Duodenal mucosa (tissue), 2 donors: ENCODE results near the gene YBEY.
"Not testable (repeated sequence)": the region's sequence is repeated elsewhere in the genome, so short reads cannot be mapped to it uniquely, and the experiment has no call there.

Experiments
- H3K27ac ChIP-seq: one replicate; pipeline ENCODE4 v1.7.0; 2013; ENCODE audit warnings: low read depth, low read length
- H3K27me3 ChIP-seq, 2 donors: one replicate each; pipeline ENCODE4 v1.7.0; 2013; ENCODE audit warnings: low read length in 2 of 2, control low read depth in 1 of 2; ENCODE audit not compliant: insufficient read depth in 2 of 2, control insufficient read depth in 1 of 2
- H3K36me3 ChIP-seq, 2 donors: one replicate each; pipeline ENCODE4 v1.7.0; 2013; ENCODE audit warnings: low read length in 2 of 2, control low read depth in 1 of 2; ENCODE audit not compliant: insufficient read depth in 2 of 2, control insufficient read depth in 1 of 2
- H3K4me1 ChIP-seq, 2 donors: one replicate each; pipeline ENCODE4 v1.7.0; 2013; ENCODE audit warnings: low read length in 2 of 2, control low read depth in 1 of 2; ENCODE audit not compliant: insufficient read depth in 2 of 2, control insufficient read depth in 1 of 2
- H3K4me3 ChIP-seq, 2 donors: one replicate each; pipeline ENCODE4 v1.7.0; 2013; ENCODE audit warnings: low read length in 2 of 2, low read depth in 1 of 2
- H3K9ac ChIP-seq, 2 donors: one replicate each; pipeline ENCODE4 v1.7.0; 2013; ENCODE audit warnings: low read length in 2 of 2, low read depth in 1 of 2
- H3K9me3 ChIP-seq, 2 donors: one replicate each; pipeline ENCODE4 v1.7.0; 2013; ENCODE audit warnings: low read length in 2 of 2, control low read depth in 1 of 2; ENCODE audit not compliant: control insufficient read depth in 1 of 2

Gene YBEY, protein sequence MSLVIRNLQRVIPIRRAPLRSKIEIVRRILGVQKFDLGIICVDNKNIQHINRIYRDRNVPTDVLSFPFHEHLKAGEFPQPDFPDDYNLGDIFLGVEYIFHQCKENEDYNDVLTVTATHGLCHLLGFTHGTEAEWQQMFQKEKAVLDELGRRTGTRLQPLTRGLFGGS

DNA sequence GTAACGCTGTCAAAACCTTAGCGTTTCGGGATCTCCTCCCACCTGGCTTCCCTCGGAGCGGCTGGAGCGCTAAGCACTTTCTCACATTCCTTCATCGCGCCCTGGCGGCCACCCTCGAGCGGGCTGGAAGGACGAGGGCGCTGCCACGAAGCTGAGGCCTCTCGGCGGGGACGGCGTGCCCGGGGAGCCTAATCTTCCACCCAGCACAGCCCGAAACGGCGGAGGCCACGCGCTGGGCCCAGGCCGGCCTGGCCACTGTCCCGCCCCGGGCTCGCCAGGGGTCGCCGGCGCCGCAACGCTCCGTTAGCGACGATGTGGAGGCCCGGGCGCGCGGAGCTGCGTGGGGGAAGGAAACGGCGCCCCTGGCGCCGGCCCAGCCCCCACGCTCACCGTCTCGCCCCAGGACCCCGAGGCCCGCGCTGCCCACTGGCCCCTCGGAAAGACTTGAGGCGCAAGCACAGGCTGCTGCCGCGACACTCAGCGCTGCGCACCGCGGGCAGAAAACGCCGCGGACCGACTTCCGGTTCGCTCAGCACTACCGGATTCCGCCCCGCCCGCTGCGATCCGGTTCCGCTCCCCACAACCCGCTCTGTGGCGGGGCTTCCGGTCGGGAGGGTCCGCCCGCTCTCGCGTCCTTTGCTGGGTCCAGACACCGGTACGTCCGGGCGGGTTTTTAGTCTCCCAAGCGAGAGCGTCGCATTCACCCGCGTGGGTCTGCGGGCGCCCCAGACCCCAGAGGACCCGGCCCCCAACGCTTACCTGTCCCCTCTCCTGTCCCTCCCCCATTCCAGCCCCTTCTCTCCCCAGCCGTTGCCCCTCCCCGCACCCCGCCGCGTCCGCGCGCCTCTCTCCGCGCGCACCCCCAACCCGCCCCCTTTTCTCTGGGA lies at the start of gene YBEY:
Gene YBEY, plus strand, starts transcription at position 582 of the 887 bp plus-strand sequence. CDS start 572 bp downstream, outside the sequence.
- H3K27me3 ChIP-seq = no peaks in the 10 kb centered on the region
- H3K9me3 ChIP-seq = no peaks in the 10 kb centered on the region
- peak within 1 kb of the TSS; percentile 75 to 88 for H3K9ac ChIP-seq
- peaks cover 23 to 41% of the 10 kb centered on the region in 2 donors for H3K4me1 ChIP-seq
- peak within 1 kb of the TSS; percentile 94 for H3K27ac ChIP-seq
- H3K4me3 ChIP-seq = peak within 1 kb of the TSS; percentile 84 to 87
- H3K36me3 ChIP-seq = peaks cover 3 to 12% of the 10 kb centered on the region in 2 donors

DNA sequence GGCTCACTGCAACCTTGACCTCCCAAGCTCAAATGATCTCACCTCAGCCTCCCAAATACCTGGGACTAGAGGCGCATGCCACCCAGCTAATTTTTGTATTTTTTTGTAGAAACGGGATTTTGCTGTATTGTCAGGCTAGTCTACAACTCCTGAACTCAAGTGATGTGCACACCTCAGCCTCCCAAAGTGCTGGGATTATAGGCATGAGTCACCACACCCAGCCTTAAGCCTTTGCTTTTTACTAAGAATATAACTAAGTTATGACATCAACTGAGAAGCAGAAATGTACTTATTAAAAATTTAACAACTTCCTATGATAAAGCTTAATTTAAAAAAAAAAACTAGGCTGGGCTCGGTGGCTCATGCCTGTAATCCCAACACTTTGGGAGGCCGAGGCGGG lies 48.7 kb upstream of the YBEY start:
- Histone ChIP-seq H3K9me3 (no peaks in the 10 kb centered on the region), H3K4me1 (no peaks in the 10 kb centered on the region), H3K27ac (no peak overlapping the region), H3K27me3 (no peaks in the 10 kb centered on the region), H3K4me3 (no peak overlapping the region), H3K9ac (no peak overlapping the region), H3K36me3 (peaks cover 46 to 83% of the 10 kb centered on the region in 2 donors)

DNA sequence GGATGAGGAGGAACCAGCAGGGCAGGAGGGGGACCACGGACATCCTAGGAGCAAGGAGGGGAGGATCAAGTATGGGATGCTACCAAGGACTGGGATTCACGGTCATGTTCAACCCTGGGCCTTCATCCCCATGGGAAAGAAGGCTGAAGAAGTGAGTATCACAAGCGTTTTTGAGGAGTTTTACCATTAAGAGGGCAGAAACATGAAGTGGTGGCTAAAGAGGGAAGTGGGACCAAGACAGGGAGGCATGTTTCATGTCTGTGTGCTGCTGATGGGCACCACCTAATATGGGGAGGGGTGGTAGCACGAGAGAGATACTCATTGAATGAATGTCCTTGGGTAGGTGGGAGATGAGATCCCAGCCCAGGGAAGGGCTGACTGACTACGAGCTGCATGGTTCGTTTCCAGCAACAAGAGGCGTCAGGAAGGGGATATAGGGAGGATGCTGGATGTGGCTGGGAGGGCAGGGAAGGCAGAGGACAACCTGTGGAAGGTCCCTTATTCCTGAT lies 46.3 kb upstream of the YBEY start:
- no peak overlapping the region for H3K9ac ChIP-seq
- H3K9me3 ChIP-seq = no peaks in the 10 kb centered on the region
- peaks cover 63 to 85% of the 10 kb centered on the region in 2 donors for H3K36me3 ChIP-seq
- no peak overlapping the region for H3K27ac ChIP-seq
- no peaks in the 10 kb centered on the region for H3K4me1 ChIP-seq
- H3K4me3 ChIP-seq = no peak overlapping the region
- no peaks in the 10 kb centered on the region for H3K27me3 ChIP-seq

DNA sequence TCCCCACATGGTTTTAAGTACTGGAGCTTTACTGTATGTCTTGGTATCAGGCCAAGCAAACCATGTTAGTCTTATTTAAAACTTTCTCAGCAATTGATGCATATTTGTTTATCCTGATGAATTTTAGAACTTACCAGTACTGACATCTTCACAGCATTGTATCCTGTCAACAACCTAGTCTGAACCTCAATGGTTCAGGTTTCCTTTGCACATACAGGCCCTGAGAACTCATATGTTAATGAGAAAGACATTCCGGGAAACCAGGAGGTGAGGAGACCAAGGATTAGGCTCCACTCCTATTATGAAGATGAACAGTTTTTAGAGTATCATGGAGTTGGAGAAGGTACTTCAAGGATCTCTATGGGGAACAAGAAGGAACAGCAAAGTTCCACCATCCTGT lies 44.6 kb upstream of the YBEY start:
- not testable (repeated sequence) for H3K27me3 ChIP-seq, H3K9me3 ChIP-seq, H3K4me3 ChIP-seq, H3K9ac ChIP-seq, H3K4me1 ChIP-seq, H3K27ac ChIP-seq
- peaks cover 67 to 86% of the 10 kb centered on the region in 2 donors for H3K36me3 ChIP-seq

DNA sequence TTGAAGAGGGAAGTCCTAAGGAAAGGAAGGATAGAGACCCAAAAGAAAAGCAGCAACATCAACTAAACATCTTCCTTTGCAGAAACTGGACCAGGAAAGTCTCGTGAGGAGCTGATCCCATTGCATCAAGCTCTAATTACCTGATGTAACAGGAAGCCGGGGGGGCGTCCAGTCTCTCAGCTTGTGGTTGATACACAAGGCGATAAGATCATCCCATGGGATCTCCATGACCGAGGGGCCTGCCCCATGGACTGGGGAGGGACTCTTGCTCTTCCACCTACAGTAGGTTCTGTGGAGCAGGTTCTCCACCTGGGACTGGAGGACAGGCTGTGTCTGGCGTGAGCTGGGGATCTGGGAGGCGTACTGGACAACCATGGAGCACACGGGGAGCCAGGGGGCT lies 42.8 kb upstream of the YBEY start:
- Histone ChIP-seq H3K4me1 (no peaks in the 10 kb centered on the region), H3K9ac (no peak overlapping the region), H3K27ac (no peak overlapping the region), H3K4me3 (no peak overlapping the region), H3K9me3 (no peaks in the 10 kb centered on the region), H3K27me3 (no peaks in the 10 kb centered on the region), H3K36me3 (peaks cover 69 to 94% of the 10 kb centered on the region in 2 donors)

DNA sequence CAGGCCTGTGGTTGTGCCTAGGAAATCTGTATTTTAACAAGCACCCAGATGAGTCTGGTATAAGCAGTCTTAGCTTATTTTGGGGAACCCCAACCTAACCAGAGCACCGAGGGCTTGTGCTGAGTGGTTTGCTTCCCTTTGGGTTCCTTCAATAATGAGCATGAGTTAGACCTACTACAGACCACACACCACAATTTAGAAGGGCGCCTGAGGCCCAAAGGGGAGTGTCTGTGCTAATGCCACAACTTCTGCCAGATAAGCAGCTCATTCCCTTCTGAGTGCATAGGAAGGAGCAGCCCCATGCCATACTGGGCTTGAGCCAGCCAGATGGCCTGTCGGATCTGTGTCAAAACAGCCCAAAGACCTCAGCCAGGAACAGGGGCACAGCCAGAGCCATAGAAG lies 42.2 kb upstream of the YBEY start:
- H3K9ac ChIP-seq = no peak overlapping the region
- H3K27me3 ChIP-seq = no peaks in the 10 kb centered on the region
- no peak overlapping the region for H3K27ac ChIP-seq
- H3K36me3 ChIP-seq = peaks cover 68 to 89% of the 10 kb centered on the region in 2 donors
- H3K9me3 ChIP-seq = no peaks in the 10 kb centered on the region
- no peaks in the 10 kb centered on the region for H3K4me1 ChIP-seq
- H3K4me3 ChIP-seq = no peak overlapping the region

DNA sequence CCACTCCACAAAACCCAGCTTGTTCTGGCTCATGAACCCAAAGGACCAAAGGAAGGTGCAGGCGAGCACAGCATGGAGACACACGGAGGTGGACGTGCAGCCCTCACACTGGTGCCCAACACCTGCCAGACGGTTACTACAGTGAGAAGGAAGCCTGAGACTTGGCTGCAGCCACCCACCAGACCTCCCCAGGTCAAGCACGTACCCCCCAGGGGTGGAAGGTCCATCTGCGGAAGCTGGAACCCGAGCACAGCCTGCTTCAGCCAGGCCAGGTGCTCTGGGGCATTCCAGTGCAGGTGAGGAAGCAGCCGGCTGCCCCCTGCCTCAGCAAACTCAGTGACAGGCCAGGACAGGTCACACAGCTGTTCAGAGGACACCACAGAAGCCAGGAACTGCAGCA lies 41.5 kb upstream of the YBEY start:
- Histone ChIP-seq H3K4me1 (no peaks in the 10 kb centered on the region), H3K9ac (no peak overlapping the region), H3K27me3 (no peaks in the 10 kb centered on the region), H3K36me3 (peaks cover 61 to 85% of the 10 kb centered on the region in 2 donors), H3K9me3 (no peaks in the 10 kb centered on the region), H3K27ac (no peak overlapping the region), H3K4me3 (no peak overlapping the region)

DNA sequence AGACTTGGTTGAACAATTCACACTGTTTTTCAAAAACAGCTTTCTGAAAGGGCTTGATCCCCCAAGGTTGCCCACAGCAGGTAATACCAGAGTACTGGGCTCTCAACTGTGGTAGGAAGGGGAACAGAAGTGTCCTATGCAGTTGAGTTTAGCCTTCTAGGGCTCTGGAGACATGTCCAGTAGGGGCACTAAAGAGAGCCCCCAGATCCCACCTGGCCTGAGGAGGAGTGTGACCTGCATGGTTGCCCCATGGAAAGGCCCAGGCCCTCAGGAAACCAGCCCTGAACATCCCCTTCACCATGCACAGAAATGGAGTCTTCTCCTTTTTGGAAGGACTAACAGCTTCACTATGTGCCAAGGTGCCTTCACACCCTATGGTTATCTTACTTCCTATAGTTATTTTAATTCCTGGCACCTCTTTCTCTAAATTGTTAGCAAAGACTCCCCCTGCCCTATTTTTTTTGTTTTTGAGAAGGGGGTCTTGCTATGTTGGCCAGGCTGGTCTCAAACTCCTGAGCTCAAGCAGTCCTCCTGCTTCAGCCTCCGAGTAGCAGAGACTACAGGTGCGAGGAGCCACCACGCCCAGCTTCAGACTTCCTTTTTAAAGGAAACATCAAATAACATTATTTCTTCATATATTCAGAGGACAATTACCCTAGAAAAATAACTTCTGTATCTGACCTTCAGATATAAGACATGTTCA lies 40.8 kb upstream of the YBEY start:
- H3K27me3 ChIP-seq = no peaks in the 10 kb centered on the region
- peaks cover 67 to 85% of the 10 kb centered on the region in 2 donors for H3K36me3 ChIP-seq
- H3K4me1 ChIP-seq = no peaks in the 10 kb centered on the region
- no peak overlapping the region for H3K4me3 ChIP-seq
- no peak overlapping the region for H3K9ac ChIP-seq
- H3K9me3 ChIP-seq = no peaks in the 10 kb centered on the region
- no peak overlapping the region for H3K27ac ChIP-seq

DNA sequence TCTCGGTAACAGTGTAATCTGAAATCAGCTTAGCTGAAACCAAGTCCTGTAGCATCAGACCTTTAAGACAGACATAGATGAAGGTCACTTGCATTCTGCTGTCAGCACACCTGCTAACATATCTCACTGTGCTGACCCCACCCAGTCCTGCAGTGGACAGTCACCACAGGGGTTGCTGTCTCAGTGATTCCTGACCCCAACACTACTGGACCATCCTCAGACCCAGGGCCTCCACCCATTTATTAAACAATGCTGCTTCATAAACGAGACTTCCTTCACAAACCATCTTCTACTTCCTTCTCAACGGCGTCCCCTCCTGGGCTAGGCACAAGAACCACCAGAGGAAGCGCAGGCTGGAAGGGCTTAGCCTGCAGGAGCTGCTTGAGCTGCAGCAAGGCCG lies 39.8 kb upstream of the YBEY start:
- H3K4me1 ChIP-seq = no peaks in the 10 kb centered on the region
- H3K9ac ChIP-seq = no peak overlapping the region
- peaks cover 61 to 85% of the 10 kb centered on the region in 2 donors for H3K36me3 ChIP-seq
- H3K9me3 ChIP-seq = no peaks in the 10 kb centered on the region
- H3K27me3 ChIP-seq = no peaks in the 10 kb centered on the region
- no peak overlapping the region for H3K4me3 ChIP-seq
- no peak overlapping the region for H3K27ac ChIP-seq
